MV-4-11 (cell line): ENCODE measurements around the gene SEMA5B.

Experiments
- DNase-seq: peaks from one replicate; lab custom pipeline; 2025; lab: John Stamatoyannopoulos, UW

SEMA5B gene

GRCh38 chr3:122943828-122944190 lies 83.8 kb downstream of the SEMA5B start:
- no peak for DNase-seq

- DNase-seq, result peak; percentile 3
Measured at GRCh38 chr3:122942937-122943827, 84.4 kb downstream of the SEMA5B start.

DNA sequence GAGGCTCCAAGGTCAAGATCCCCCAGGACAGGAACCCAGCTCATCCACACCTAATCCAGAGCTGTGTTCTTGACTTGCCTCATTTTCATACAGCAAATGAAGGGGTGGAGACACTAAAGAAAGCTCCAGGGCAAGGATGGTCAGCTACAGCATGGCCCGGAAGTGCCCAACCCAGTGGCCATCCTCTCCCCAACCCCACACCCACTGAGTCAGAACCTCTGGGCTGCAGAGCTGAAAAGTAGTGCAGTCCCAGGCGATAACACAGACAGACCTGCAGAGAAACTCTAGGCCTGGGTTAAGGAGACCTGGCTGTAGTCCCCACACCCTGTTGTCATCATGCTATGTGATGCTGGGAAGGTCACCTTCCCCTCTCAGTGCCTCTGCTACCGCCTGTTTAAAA lies 85.3 kb downstream of the SEMA5B start:
- DNase-seq, result no peak

DNA sequence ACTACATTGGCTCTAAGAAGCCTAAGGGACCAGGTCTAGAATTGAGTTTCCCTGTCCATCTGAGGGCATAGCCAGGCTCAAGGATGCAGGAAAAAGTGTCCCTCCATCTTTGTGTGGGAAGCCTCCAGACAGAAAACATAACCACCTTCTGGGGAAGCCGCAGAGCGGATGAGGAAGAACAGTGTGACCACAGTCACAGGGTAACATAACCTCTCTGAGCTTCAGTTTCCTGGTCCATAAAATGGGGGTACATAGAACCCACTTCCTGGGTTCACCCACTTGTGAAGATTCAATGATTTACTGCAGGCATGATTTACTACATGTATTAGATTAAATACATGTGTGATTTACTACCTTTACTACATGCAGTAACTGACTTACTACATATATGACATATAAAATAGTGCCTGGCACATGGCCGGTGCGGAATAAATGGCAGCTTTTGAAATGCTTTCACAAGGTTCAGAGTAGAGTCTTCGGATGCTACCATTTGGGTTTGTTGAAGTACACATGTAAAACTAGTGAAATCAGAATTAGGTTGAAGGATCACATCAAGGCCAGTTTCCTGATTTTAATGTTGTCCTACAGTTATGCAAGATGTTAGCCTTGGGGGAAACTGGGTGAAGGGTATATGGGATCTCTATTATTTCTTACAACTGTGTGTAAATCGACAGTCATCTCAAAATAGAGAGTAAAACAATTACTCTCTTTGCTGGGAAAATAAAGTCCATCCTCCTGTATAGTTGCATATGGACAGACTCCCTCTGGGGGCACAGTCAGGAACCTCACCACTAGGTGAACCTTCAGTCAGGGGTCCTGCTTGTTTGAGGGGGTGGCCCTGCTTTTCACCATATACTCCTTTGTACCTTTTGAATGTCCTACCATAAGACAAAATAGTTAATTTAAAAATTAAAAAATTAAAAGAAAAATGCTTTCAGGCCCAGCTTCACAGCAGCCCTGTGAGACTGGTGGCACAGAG lies 86.0 kb downstream of the SEMA5B start:
- peak; percentile 25 for DNase-seq

DNA sequence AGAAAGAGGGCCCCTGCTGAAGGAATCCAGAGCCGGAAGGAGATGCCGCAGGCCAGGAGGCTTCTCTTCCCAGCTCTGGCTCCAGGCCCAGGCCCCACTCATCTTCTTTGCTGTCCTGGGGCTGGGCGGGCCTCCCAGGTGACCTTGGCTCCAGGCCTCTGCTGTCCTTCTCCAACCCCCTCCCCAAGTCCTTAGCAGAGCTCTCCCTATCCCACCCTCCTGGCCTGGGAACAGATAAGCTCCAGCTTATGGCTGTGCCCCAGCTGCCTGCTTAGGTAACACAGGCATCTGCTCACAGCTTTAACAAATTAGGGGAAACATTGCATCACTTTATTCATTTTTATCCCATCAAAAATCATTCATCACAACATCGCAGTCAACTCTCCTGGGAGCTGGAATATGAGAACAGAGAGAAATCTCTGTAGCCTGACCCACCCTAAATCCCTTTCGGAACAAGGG lies 86.9 kb downstream of the SEMA5B start:
- DNase-seq, result no peak

- peak; percentile 82 for DNase-seq
Measured at GRCh38 chr3:122938783-122939425, 88.7 kb downstream of the SEMA5B start.

DNA sequence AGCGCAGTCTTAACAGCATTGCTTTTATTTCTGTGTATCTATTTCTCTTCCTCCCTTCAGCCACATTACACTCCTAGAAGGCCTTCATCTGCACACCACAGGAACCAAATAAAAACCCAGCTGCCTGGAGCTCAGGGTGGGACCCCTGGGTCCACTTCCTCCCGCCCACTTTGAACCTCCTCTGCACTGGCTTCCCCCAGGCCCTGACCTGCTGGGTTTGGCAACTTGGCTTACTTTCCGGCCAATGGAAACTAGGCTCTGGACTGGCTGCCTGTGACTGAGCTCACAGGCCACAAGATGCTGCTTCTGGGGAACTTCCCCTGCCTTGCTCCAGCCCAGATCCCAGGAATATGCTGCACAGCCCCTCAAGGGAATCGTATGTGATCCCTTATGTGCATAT lies 89.8 kb downstream of the SEMA5B start:
- DNase-seq, result no peak

GRCh38 chr3:122936986-122937385 lies 90.6 kb downstream of the SEMA5B start:
- no peak for DNase-seq

- no peak for DNase-seq
Measured at GRCh38 chr3:122936335-122936734, 91.2 kb downstream of the SEMA5B start.

GRCh38 chr3:122934251-122934650 lies 93.3 kb downstream of the SEMA5B start:
- DNase-seq, result no peak

DNA sequence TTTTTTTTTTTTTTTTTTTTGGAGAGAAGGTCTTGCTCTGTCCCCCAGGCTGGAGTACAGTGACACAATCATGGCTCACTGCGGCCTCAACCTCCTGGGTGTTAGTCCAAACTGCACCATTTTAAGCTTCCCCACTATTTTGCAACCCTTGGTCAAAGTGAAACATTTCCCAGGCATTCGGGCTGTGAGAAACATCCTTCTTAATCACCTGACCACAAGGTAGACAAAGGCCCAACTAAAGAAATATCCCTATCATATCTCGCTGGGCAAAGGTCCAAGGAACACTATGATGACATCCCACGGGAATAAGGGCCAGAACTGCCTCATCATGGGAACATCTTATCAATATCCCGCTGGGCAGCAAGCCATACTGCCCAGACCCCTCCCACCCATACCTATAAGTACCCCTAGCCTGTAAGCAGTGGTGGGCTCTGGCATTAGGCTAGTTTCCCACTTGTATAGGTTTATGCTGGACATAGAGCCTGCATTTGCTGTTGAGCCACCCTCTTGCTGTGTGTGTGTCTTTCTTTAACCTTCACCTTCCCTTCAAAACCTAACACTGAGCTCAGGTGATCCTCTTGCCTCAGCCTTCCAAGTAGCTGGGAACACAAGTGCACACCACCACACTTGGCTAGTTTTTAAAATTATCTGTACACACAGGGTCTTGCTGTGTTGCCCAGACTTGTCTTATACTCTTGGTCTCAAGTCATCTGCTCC lies 95.2 kb downstream of the SEMA5B start:
- no peak for DNase-seq

GRCh38 chr3:122931636-122932035 lies 95.9 kb downstream of the SEMA5B start:
- DNase-seq, result no peak

DNA sequence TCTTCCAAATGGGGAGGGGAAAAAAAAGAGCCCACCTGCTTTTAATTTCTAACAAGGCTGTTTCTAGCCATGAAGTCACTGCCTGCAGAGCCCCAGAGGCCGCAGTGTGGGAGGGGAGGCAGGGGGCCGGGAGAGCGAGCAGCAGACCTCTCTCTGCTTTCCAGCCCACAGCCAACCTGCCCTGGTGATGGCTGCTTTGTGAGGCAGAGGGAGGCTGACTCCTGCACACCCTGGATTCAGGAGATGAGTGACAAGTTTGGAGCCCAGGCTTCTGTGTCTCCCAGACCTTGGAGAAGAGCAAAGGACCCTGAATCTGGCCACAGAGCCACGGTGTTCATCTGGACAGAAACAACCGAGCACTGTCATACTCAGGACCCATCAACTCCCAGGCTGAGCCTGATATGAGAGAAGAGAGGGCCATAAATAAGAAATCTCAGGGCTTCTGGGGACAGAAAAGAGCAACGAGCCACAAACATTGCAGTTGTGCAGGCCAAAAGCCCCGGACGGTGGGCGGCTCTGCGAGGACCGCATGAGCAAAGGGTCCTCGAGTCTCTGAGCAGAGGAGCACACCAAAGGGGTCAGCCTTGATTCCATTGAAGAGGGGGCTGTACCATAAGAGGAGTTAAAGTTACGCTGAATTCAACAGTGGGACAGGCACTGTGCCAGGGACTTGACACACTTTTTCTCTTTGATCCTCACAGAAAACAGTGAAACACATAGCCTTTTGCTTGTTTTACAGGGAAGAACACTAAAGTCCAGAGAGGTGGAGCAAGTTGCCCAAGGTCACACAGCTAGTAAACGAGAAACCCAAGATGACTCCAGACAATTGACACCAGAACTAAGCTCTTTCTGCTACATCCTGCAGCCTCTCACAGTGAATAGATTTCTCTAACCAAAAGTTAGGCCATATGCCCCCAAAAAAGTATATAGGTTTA lies 97.2 kb downstream of the SEMA5B start:
- DNase-seq, result no peak

GRCh38 chr3:122929188-122930062 lies 98.1 kb downstream of the SEMA5B start:
- no peak for DNase-seq

DNA sequence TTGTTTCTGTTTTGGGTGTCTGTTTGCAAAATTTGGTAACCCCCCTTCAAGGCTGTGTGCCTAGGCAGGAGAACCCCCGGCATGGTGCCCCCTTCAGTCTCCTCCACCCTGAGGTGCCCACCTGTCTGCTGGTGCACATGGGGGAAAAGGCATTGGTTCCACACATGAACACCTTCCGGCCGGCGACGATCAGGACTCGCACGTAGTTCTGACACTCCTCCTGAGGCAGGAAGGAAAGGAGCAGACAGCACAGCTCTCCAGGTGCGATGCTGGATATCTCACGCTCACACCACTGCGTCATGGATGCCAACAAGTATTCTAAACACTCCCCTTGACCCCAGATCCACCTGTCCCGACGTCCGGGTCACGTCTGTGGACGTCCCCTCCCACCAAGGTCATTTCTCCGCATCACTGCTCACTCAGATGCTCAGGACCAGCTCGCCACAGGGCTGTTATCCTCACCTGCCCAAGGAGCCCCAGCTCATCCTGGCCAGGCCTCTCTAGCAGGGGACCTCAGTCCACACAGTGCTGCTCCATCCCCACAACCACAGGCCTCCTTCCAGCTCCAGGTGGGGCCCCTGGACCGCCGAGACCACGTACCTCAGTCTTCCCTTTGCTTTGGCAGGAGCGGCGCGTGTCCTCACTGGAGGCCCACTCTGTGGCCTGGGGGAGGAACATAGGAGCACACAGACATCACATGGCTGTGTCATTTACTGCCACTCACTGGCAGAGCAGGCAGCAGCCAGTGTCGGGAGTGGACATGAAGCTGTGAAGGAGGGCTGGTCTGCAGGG lies 99.0 kb downstream of the SEMA5B start:
- DNase-seq, result no peak

GRCh38 chr3:122927726-122928125 lies 99.8 kb downstream of the SEMA5B start:
- DNase-seq, result no peak

DNA sequence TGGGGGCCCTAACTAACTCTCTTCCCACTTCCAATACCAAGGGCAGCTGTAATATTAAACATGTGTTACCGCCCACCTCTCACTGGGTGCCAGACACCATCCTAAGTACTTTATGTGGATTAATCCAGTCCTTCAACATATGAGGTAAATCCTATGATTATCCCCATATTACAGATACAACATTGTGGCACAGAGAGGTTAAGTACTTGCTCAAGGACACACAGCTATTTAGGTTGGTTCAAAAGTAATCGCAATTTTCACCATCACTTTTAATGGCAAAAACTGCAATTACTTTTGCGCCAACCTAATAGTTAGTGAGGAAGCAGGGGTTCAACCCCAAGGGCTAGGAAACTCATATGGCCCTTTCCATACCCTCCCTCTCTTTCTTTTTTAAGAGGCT lies 100.8 kb downstream of the SEMA5B start:
- no peak for DNase-seq

DNA sequence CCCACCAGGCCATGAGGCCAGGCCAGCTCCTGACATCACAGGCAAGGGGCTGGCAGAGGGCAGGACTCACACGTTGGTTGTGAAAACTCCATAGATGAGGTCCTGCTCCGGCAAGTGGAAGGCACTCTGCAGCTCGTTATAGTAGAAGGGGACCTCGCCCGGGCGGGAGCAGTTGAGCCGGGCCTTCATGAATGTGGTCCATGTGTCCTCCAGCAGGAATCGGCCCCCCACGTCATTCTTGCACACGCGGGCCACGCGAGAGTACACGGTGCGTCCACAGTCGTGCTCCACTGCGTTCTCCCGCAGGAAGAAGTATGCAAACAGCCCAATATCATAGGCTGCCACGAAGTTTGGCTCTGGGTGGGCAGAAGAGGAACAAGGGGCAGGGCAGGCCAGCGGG lies 101.2 kb downstream of the SEMA5B start:
- DNase-seq, result no peak

GRCh38 chr3:122925756-122926155 lies 101.8 kb downstream of the SEMA5B start:
- no peak for DNase-seq
